IMR-90 (cell line): ENCODE results near the gene SYN1. TPM values are rescaled to one million over a fixed set of nuclear protein-coding genes. Genes with fewer than 3 reads are reported as not detected.

Experiments used
- ATAC-seq: fragments of 200-7000 bp; cut with Tn5 transposase; 2 replicates; pipeline ENCODE4 v1.9.1; 2020; ENCODE audit warnings: low read depth, mild to moderate bottlenecking, moderate library complexity
- BruUV-seq: library from RNA; stranded (reverse); fragments of 400-500 nt; replicated peaks from 2 replicates; lab custom pipeline; 2021; lab: Mats Ljungman, UMichigan
- CTCF ChIA-PET: fragments of 300-600 bp; formaldehyde crosslinking; extraction: SDS; loops from one replicate; lab custom pipeline; 2021; ENCODE audit warnings: antibody characterized with exemption; lab: Yijun Ruan, JAX
- POLR2A ChIA-PET: fragments of 300-600 bp; sonication (Branson Sonifier 250); formaldehyde crosslinking; loops from one replicate; lab custom pipeline; 2022; ENCODE audit warnings: antibody characterized with exemption; ENCODE audit not compliant: unreplicated experiment; lab: Charles Lee
- DNase-seq: peaks from one replicate; pipeline ENCODE4 v3.0.0; 2013
- H2AFZ ChIP-seq: replicated peaks from 2 replicates; pipeline ENCODE3; 2013; ENCODE audit warnings: low read length, mild to moderate bottlenecking; ENCODE audit not compliant: poor library complexity
- H2AK5ac ChIP-seq: 2 replicates; pipeline ENCODE4 v1.6.1; 2013; ENCODE audit warnings: low read depth, low read length, inconsistent platforms
- H2AK9ac ChIP-seq: replicated peaks from 2 replicates; pipeline ENCODE3; 2013; ENCODE audit warnings: mild to moderate bottlenecking, low read depth, low read length, moderate library complexity; ENCODE audit not compliant: poor library complexity
- H2BK120ac ChIP-seq: 2 replicates; pipeline ENCODE4 v1.6.1; 2013; ENCODE audit warnings: low read depth, low read length, inconsistent platforms
- H2BK15ac ChIP-seq: 3 replicates; pipeline ENCODE4 v1.6.1; 2013; ENCODE audit warnings: low read depth, low read length, inconsistent platforms
- H2BK20ac ChIP-seq: 2 replicates; pipeline ENCODE4 v1.6.1; 2013; ENCODE audit warnings: low read depth, mild to moderate bottlenecking, inconsistent platforms, low read length, moderate library complexity
- H2BK5ac ChIP-seq: 2 replicates; pipeline ENCODE4 v1.6.1; 2013; ENCODE audit warnings: mild to moderate bottlenecking, low read depth, low read length, inconsistent platforms; ENCODE audit not compliant: poor library complexity, severe bottlenecking
- H3K14ac ChIP-seq: replicated peaks from 2 replicates; pipeline ENCODE4 v1.6.1; 2013; ENCODE audit warnings: low read depth, low read length, inconsistent platforms
- H3K18ac ChIP-seq: 2 replicates; pipeline ENCODE4 v1.6.1; 2013; ENCODE audit warnings: low read depth, low read length, control low read depth
- H3K23ac ChIP-seq: 2 replicates; pipeline ENCODE4 v1.6.1; 2013; ENCODE audit warnings: low read depth, low read length, inconsistent platforms
- H3K27ac ChIP-seq: 2 replicates; pipeline ENCODE4 v1.5.1; 2013; ENCODE audit warnings: mild to moderate bottlenecking, control low read depth, low read length; ENCODE audit not compliant: insufficient read depth
- H3K27me3 ChIP-seq: 2 replicates; pipeline ENCODE4 v1.6.1; 2013; ENCODE audit warnings: low read length; ENCODE audit not compliant: control insufficient read depth, insufficient read depth
- H3K36me3 ChIP-seq: 2 replicates; pipeline ENCODE4 v1.6.1; 2013; ENCODE audit warnings: low read length, mixed read lengths; ENCODE audit not compliant: control insufficient read depth, insufficient read depth
- H3K4ac ChIP-seq: 2 replicates; pipeline ENCODE4 v1.6.1; 2013; ENCODE audit warnings: low read depth, low read length, inconsistent platforms
- H3K4me1 ChIP-seq: 2 replicates; pipeline ENCODE4 v1.6.1; 2013; ENCODE audit warnings: low read length, mixed read lengths; ENCODE audit not compliant: control insufficient read depth, insufficient read depth
- H3K4me2 ChIP-seq: 2 replicates; pipeline ENCODE4 v1.6.1; 2013; ENCODE audit warnings: low read depth, mild to moderate bottlenecking, control low read depth, low read length, moderate library complexity
- H3K4me3 ChIP-seq: 2 replicates; pipeline ENCODE4 v1.5.1; 2013; ENCODE audit warnings: low read depth, mild to moderate bottlenecking, control low read depth, low read length, moderate library complexity; ENCODE audit not compliant: insufficient read depth
- H3K56ac ChIP-seq: 2 replicates; pipeline ENCODE4 v1.6.1; 2013; ENCODE audit warnings: low read length, inconsistent platforms; ENCODE audit not compliant: insufficient read depth; ENCODE audit errors: extremely low read depth
- H3K79me1 ChIP-seq, 2 experiments: 2 replicates each; pipeline ENCODE4 v1.6.1; 2013; ENCODE audit warnings: low read length in 2 of 2, inconsistent platforms in 1 of 2, low read depth in 1 of 2
- H3K9ac ChIP-seq: 2 replicates; pipeline ENCODE4 v1.6.1; 2013; ENCODE audit warnings: low read depth, low read length, control low read depth
- H3K9me1 ChIP-seq: 2 replicates; pipeline ENCODE4 v1.6.1; 2013; ENCODE audit warnings: low read length, inconsistent platforms; ENCODE audit not compliant: insufficient read depth
- H3K9me3 ChIP-seq: 2 replicates; pipeline ENCODE4 v1.6.1; 2013; ENCODE audit warnings: low read length; ENCODE audit not compliant: control insufficient read depth, insufficient read depth
- H4K20me1 ChIP-seq: 2 replicates; pipeline ENCODE4 v1.6.1; 2013; ENCODE audit warnings: low read length, inconsistent platforms; ENCODE audit not compliant: insufficient read depth
- H4K5ac ChIP-seq: 2 replicates; pipeline ENCODE4 v1.6.1; 2013; ENCODE audit warnings: mild to moderate bottlenecking, low read depth, low read length, control low read depth
- H4K8ac ChIP-seq, 2 experiments: 2 replicates each; pipeline ENCODE4 v1.6.1; 2013; ENCODE audit warnings: low read depth in 2 of 2, low read length in 2 of 2, control low read depth in 1 of 2, inconsistent platforms in 1 of 2
- H4K91ac ChIP-seq: 2 replicates; pipeline ENCODE4 v1.6.1; 2013; ENCODE audit warnings: low read depth, low read length, inconsistent platforms; ENCODE audit not compliant: insufficient read depth
- NFE2L2 ChIP-seq: fragments of 150-350 bp; IDR thresholded peaks from 2 replicates; pipeline ENCODE4 v1.6.1; 2016; ENCODE audit warnings: low read depth, mild to moderate bottlenecking, low read length
- WGBS, 2 experiments: methylation state at CpG; one replicate each; pipeline versions ENCODE4 v1.1.5 to v1.1.7; 2013; ENCODE audit warnings: missing lambda C conversion rate in 2 of 2; ENCODE audit not compliant: insufficient read length in 1 of 2; ENCODE audit errors: extremely low coverage in 2 of 2; 5-methylcytosine and 5-hydroxymethylcytosine counted together
- dilution Hi-C: fragments of 300-500 bp; cut with HindIII; formaldehyde crosslinking; loops from one replicate; pipeline ENCODE4 v1.14.3; 2018; ENCODE audit warnings: low sequenced_read_pairs; ENCODE audit not compliant: unreplicated experiment
- in situ Hi-C: fragments of 300-500 bp; cut with MboI; formaldehyde crosslinking; loops from 3 replicates; pipeline ENCODE4 v1.14.3; 2019; ENCODE audit warnings: low sequenced_read_pairs, inconsistent platforms, mixed read lengths
- intact Hi-C: fragments of 100-400 bp; cut with micrococcal nuclease; formaldehyde crosslinking; loops from 2 replicates; pipeline ENCODE4 v1.10.0; 2022
- polyA plus RNA-seq, 3 experiments: library from polyadenylated mRNA; depleted of rRNA; stranded (reverse); fragments of >200 nt; gene quantifications; 2 replicates each; pipeline ENCODE4 v1.2.3, GENCODE V29; 2012; ENCODE audit warnings: low replicate concordance in 1 of 3
- total RNA-seq: library from RNA; depleted of rRNA; stranded (reverse); fragments of >200 nt; gene quantifications from 2 replicates; pipeline ENCODE4 v1.2.3, GENCODE V29; 2012
- TF ChIP-seq, protein P1 (sequence below): fragments of 150-350 bp; IDR thresholded peaks from 2 replicates; pipeline ENCODE4 v1.6.1; 2016; ENCODE audit warnings: low read depth, mild to moderate bottlenecking, low read length, moderate library complexity, borderline replicate concordance
- TF ChIP-seq, protein P2 (sequence below): conservative IDR thresholded peaks from 2 replicates; pipeline ENCODE4 v1.5.1; 2012; ENCODE audit warnings: mild to moderate bottlenecking, low read depth, low read length, improper control_type of control experiment

The SYN1 gene
- total and polyA plus RNA-seq, 2 of the 4 experiments (the other 2 are of a cell fraction) = under 0.01 to 0.56 TPM

DNA sequence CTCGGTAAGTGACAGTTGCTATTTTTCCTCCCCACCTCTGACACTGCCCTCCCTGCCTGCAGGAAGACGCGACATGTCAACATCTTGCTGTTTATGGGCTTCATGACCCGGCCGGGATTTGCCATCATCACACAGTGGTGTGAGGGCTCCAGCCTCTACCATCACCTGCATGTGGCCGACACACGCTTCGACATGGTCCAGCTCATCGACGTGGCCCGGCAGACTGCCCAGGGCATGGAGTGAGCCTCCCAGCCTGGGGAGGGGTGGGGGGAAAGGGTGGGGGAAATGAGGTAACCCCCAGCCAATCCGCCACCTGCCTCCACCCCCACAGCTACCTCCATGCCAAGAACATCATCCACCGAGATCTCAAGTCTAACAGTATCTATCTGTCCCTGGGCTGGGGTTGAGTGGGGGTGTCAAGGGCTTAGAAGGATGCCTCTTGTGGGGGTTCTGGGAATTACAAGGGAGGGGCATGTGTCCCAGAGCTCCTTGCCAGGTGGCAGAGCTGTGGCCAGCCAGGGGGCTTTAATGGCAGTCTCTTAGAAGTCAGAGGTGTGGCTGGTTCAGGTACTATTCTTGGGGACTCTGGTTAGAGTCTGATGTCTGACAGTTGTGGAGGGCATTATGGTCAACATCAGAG, 50.9 kb downstream of the SYN1 start:
- TF ChIP-seq, protein P1, sequence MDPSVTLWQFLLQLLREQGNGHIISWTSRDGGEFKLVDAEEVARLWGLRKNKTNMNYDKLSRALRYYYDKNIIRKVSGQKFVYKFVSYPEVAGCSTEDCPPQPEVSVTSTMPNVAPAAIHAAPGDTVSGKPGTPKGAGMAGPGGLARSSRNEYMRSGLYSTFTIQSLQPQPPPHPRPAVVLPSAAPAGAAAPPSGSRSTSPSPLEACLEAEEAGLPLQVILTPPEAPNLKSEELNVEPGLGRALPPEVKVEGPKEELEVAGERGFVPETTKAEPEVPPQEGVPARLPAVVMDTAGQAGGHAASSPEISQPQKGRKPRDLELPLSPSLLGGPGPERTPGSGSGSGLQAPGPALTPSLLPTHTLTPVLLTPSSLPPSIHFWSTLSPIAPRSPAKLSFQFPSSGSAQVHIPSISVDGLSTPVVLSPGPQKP = no peak
- TF ChIP-seq, protein P2, sequence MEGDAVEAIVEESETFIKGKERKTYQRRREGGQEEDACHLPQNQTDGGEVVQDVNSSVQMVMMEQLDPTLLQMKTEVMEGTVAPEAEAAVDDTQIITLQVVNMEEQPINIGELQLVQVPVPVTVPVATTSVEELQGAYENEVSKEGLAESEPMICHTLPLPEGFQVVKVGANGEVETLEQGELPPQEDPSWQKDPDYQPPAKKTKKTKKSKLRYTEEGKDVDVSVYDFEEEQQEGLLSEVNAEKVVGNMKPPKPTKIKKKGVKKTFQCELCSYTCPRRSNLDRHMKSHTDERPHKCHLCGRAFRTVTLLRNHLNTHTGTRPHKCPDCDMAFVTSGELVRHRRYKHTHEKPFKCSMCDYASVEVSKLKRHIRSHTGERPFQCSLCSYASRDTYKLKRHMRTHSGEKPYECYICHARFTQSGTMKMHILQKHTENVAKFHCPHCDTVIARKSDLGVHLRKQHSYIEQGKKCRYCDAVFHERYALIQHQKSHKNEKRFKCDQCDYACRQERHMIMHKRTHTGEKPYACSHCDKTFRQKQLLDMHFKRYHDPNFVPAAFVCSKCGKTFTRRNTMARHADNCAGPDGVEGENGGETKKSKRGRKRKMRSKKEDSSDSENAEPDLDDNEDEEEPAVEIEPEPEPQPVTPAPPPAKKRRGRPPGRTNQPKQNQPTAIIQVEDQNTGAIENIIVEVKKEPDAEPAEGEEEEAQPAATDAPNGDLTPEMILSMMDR = peak; percentile 33; the same call in 1 of the 2 replicates
- TF ChIP-seq NFE2L2 = no peak
- ATAC-seq = no peak
- no peak overlapping the region for H4K8ac ChIP-seq
- no peak overlapping the region for H3K18ac ChIP-seq
- no peak overlapping the region for H3K14ac ChIP-seq
- peaks cover 9% of the 10 kb centered on the region for H3K4me1 ChIP-seq
- no peak overlapping the region for H3K4me3 ChIP-seq
- CTCF ChIA-PET = no interaction called here
- H3K23ac ChIP-seq = no peak overlapping the region
- H3K79me1 ChIP-seq = peaks cover 0 to 16% of the 10 kb centered on the region in 2 experiments; a peak in 2 of 4 replicates
- DNase-seq = no peak
- no peak overlapping the region for H3K9ac ChIP-seq
- no peaks in the 10 kb centered on the region; the same call in 1 of the 2 replicates for H3K9me3 ChIP-seq
- peaks cover 37% of the 10 kb centered on the region for H3K36me3 ChIP-seq
- H3K27me3 ChIP-seq = no peaks in the 10 kb centered on the region
- no peak overlapping the region for H2BK20ac ChIP-seq
- H2BK5ac ChIP-seq = no peak overlapping the region
- no peak overlapping the region for H2BK15ac ChIP-seq
- H4K20me1 ChIP-seq = peaks cover 4% of the 10 kb centered on the region
- dilution Hi-C loops = no loop called here
- no peak overlapping the region for H3K4me2 ChIP-seq
- no peak overlapping the region for H3K27ac ChIP-seq
- H2AK5ac ChIP-seq = no peak overlapping the region
- POLR2A ChIA-PET = no interaction called here
- in situ Hi-C loops = no loop called here
- no peak overlapping the region for H4K5ac ChIP-seq
- no TSS peak for BruUV-seq
- H2AFZ ChIP-seq = no peak overlapping the region
- peaks cover 3% of the 10 kb centered on the region; the same call in 1 of the 2 replicates for H3K9me1 ChIP-seq
- H3K56ac ChIP-seq = no peak overlapping the region
- no peak overlapping the region for H4K91ac ChIP-seq
- WGBS, 2 experiments = 87% methylated on average over 3 of the region's 13 CpGs; no CpG with 5 or more reads in 1 of the 2 experiments
- H2AK9ac ChIP-seq = no peak overlapping the region
- no peak overlapping the region for H3K4ac ChIP-seq
- intact Hi-C loops = no loop called here
- no peak overlapping the region for H2BK120ac ChIP-seq
